ENCODE results near the gene WNT2B. TPM values are rescaled to one million over a fixed set of nuclear protein-coding genes. Genes with fewer than 3 reads are reported as not detected.
"Not testable (repeated sequence)": the region's sequence is repeated elsewhere in the genome, so short reads cannot be mapped to it uniquely, and the experiment has no call there.

The WNT2B gene
- total RNA-seq, 4 donors from 2014 or later = 2.7 to 6.3 (median 3.8) TPM

DNA sequence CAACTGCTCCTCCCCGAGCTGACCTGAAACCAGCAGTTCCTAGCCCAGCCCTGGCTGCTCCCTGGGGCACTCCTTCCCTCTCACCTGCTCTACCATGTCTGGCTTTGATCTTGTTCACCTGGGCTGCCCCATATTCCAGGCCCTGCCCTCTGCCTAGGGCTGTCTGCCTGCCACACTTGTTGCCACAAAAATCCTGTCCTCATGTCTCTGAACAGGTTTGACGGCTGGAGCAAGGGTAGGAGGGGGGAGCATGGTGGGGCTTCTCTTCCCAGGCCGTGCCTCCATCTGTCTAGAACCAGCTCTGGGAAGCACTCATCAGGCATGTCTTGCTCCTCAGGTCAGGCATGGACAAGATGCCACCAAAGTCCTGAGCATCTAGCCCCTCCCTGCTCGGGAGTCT, 44.3 kb upstream of the WNT2B start:
- intact Hi-C loops (cut with DNase I) = loop anchor here (10.0 kb wide), 1 partner anchor 240 kb away; the partner anchor contains the start of gene RHOC
- peak overlapping the region; percentile 73 to 82 (median 78) for H3K27ac ChIP-seq (replicated peaks in 1 of 4)

GRCh38 chr1:112465122-112465521, 43.6 kb upstream of the WNT2B start:
- 78% methylated on average over 5 of the region's 5 CpGs for WGBS
- Histone ChIP-seq H3K36me3 (no peaks in the 10 kb centered on the region), H3K27me3 (no peaks in the 10 kb centered on the region), H3K27ac (replicated peaks in 1 of 4) (peak overlapping the region; percentile 73 to 82 (median 78)), H3K9me3 (no peaks in the 10 kb centered on the region), H3K4me3 (no peak overlapping the region), H3K4me1 (peaks cover 19 to 53% (median 30%) of the 10 kb centered on the region in 4 donors)
- DNase-seq (ENCODE audit: extremely low spot score) = no peak
- TF ChIP-seq POLR2A (IDR thresholded peaks at IDR 0.05; ENCODE audit: low read depth) (no peak), CTCF (IDR thresholded peaks at IDR 0.05) (no peak), EP300 (IDR thresholded peaks at IDR 0.05) (no peak), POLR2AphosphoS5 (IDR thresholded peaks at IDR 0.05) (no peak)
- intact Hi-C loops (cut with DNase I) = loop anchor here (10.0 kb wide), 1 partner anchor 240 kb away; the partner anchor contains the start of gene RHOC

More for the DNA sequence above, 44.3 kb upstream of the WNT2B start:
- H3K27me3 ChIP-seq = no peaks in the 10 kb centered on the region
- peaks cover 19 to 59% (median 30%) of the 10 kb centered on the region in 4 donors for H3K4me1 ChIP-seq
- no peaks in the 10 kb centered on the region for H3K36me3 ChIP-seq
- TF ChIP-seq EP300 (IDR thresholded peaks at IDR 0.05) (no peak), POLR2A (IDR thresholded peaks at IDR 0.05; ENCODE audit: low read depth) (no peak), POLR2AphosphoS5 (IDR thresholded peaks at IDR 0.05) (no peak), CTCF (IDR thresholded peaks at IDR 0.05) (no peak)
- WGBS = 72% methylated on average over 4 of the region's 4 CpGs
- no peak overlapping the region for H3K4me3 ChIP-seq
- DNase-seq (ENCODE audit: extremely low spot score) = no peak
- H3K9me3 ChIP-seq = no peaks in the 10 kb centered on the region

- H3K9me3 ChIP-seq = no peaks in the 10 kb centered on the region
- peaks cover 19 to 43% (median 27%) of the 10 kb centered on the region in 4 donors for H3K4me1 ChIP-seq
- intact Hi-C loops (cut with DNase I) = loop anchor here (2.0 to 10.0 kb wide), 2 partner anchors 75 to 239 kb away; partner anchors contain the start of gene RHOC
- WGBS = 3% methylated on average over 8 of the region's 31 CpGs
- no peaks in the 10 kb centered on the region for H3K36me3 ChIP-seq
- H3K4me3 ChIP-seq = peak overlapping the region; percentile 47 to 55 (median 49)
- H3K27me3 ChIP-seq = no peaks in the 10 kb centered on the region
- peak; percentile 98 for DNase-seq (ENCODE audit: extremely low spot score)
- TF ChIP-seq POLR2AphosphoS5 (IDR thresholded peaks at IDR 0.05) (peak; percentile 72 to 85), EP300 (IDR thresholded peaks at IDR 0.05) (no peak), CTCF (IDR thresholded peaks at IDR 0.05) (peak; percentile 81 to 91 (median 83)), POLR2A (IDR thresholded peaks at IDR 0.05; ENCODE audit: low read depth) (no peak)
- peak overlapping the region; percentile 73 to 82 (median 78) for H3K27ac ChIP-seq (replicated peaks in 1 of 4)
Measured at GRCh38 chr1:112466078-112466660, 42.6 kb upstream of the WNT2B start.

GRCh38 chr1:112470324-112470723, 38.4 kb upstream of the WNT2B start:
- intact Hi-C loops (cut with DNase I); H3K4me3 ChIP-seq; DNase-seq (ENCODE audit: extremely low spot score); H3K27me3 ChIP-seq; H3K27ac ChIP-seq (replicated peaks in 1 of 4); H3K9me3 ChIP-seq; H3K36me3 ChIP-seq: not testable (repeated sequence)
- H3K4me1 ChIP-seq = peaks cover 14 to 21% (median 20%) of the 10 kb centered on the region in 4 donors
- 90% methylated on average over 7 of the region's 7 CpGs for WGBS

DNA sequence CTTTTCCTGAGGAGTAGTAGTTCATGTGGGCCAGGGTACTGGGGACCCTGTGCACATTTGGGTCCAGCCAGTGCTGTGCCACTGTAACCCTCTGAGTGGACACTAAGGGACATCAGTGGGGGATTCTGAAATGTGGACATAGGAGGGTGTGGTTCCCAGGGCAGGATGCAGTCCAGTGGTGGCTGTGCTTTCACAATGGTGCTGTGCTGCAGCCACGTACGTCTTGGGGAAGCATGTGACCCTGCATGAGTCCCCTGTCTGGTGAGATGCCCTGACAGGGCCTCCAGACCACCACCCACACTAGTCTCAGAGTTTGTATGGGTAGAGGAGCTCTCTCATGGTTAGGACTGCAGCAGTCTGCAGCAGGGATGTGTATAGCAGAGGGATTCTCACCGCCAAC, 37.8 kb upstream of the WNT2B start:
- peaks cover 9 to 15% (median 14%) of the 10 kb centered on the region in 4 donors for H3K4me1 ChIP-seq
- no peak overlapping the region for H3K27ac ChIP-seq (replicated peaks in 1 of 4)
- no peaks in the 10 kb centered on the region for H3K9me3 ChIP-seq
- H3K4me3 ChIP-seq = no peak overlapping the region
- no peaks in the 10 kb centered on the region for H3K27me3 ChIP-seq
- no peak for TF ChIP-seq POLR2AphosphoS5 (IDR thresholded peaks at IDR 0.05)
- TF ChIP-seq CTCF (IDR thresholded peaks at IDR 0.05) = no peak
- TF ChIP-seq POLR2A (IDR thresholded peaks at IDR 0.05; ENCODE audit: low read depth) = no peak
- no peak for TF ChIP-seq EP300 (IDR thresholded peaks at IDR 0.05)
- intact Hi-C loops (cut with DNase I) = no loop called here
- H3K36me3 ChIP-seq = no peaks in the 10 kb centered on the region
- WGBS = 90% methylated on average over 1 of the region's 3 CpGs
- DNase-seq (ENCODE audit: extremely low spot score) = no peak

All from esophagus muscularis mucosa (tissue), 4 donors.